Keratinocyte (primary cell): ENCODE results near the gene FRMPD4.

Experiments
- EZH2 ChIP-seq: IDR thresholded peaks from one replicate; pipeline ENCODE4 v1.6.1; 2012; ENCODE audit warnings: inconsistent platforms, mild to moderate bottlenecking, low read length, moderate library complexity
- TF ChIP-seq, protein P1 (sequence below), 3 experiments: IDR thresholded peaks in 1 of 3; conservative IDR thresholded peaks in 1 of 3; optimal IDR thresholded peaks in 1 of 3; 2 replicates in 2 of 3; 3 replicates in 1 of 3; pipeline versions ENCODE3 to v1.5.1; 2011; ENCODE audit warnings: low read length in 3 of 3, mild to moderate bottlenecking in 3 of 3, moderate library complexity in 2 of 3, control low read depth in 1 of 3, inconsistent platforms in 1 of 3; ENCODE audit not compliant: insufficient read depth in 2 of 3; ENCODE audit errors: extremely low read depth in 1 of 3

DNA sequence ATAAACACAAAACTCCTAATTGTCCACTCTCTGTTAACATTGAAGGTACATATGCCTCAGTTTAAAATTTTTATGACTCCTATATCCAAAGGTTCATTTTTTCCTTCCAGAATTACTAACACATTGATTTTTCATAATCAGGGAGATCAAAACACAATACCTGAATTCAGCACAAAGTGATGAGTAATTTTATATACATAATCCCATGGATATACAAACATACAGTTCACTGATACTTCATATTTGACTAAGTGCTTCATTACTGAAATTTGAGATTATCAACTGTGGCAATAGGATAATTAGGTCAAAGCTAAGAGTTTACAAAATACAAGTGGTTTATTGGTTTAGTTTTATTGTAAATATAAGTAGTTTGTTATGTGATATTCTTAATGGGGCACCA is 476.8 kb downstream of the FRMPD4 start:
- TF ChIP-seq, protein P1, sequence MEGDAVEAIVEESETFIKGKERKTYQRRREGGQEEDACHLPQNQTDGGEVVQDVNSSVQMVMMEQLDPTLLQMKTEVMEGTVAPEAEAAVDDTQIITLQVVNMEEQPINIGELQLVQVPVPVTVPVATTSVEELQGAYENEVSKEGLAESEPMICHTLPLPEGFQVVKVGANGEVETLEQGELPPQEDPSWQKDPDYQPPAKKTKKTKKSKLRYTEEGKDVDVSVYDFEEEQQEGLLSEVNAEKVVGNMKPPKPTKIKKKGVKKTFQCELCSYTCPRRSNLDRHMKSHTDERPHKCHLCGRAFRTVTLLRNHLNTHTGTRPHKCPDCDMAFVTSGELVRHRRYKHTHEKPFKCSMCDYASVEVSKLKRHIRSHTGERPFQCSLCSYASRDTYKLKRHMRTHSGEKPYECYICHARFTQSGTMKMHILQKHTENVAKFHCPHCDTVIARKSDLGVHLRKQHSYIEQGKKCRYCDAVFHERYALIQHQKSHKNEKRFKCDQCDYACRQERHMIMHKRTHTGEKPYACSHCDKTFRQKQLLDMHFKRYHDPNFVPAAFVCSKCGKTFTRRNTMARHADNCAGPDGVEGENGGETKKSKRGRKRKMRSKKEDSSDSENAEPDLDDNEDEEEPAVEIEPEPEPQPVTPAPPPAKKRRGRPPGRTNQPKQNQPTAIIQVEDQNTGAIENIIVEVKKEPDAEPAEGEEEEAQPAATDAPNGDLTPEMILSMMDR (optimal IDR thresholded peaks at IDR 0.05 in 1 of 3, IDR thresholded peaks at IDR 0.05 in 1 of 3, conservative IDR thresholded peaks at IDR 0.05 in 1 of 3; ENCODE audit: extremely low read depth in 1 of 3, insufficient read depth in 2 of 3, low read length in 3 of 3) = no peak
- TF ChIP-seq EZH2 = no peak
